ENCODE data around the gene IFNA1.
"Not testable (repeated sequence)": the region's sequence is repeated elsewhere in the genome, so short reads cannot be mapped to it uniquely, and the experiment has no call there.

IFNA1 gene
- 0 reads per million in 2 experiments for total RNA-seq

DNA sequence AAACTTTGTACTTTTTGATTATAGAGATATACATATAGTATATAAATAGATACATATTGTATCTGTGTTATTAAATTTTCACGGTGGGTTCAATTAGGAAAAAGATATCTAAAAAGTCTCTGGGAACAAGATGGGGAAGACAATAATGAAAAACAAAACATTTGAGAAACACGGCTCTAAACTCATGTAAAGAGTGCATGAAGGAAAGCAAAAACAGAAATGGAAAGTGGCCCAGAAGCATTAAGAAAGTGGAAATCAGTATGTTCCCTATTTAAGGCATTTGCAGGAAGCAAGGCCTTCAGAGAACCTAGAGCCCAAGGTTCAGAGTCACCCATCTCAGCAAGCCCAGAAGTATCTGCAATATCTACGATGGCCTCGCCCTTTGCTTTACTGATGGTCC lies at the start of gene IFNA1:
TSS of gene IFNA1 (plus strand) at position 301 of the 400 bp plus-strand sequence. CDS start at position 370, 69 bp downstream.
- DNase-seq (ENCODE audit: low read depth), result no peak

DNA sequence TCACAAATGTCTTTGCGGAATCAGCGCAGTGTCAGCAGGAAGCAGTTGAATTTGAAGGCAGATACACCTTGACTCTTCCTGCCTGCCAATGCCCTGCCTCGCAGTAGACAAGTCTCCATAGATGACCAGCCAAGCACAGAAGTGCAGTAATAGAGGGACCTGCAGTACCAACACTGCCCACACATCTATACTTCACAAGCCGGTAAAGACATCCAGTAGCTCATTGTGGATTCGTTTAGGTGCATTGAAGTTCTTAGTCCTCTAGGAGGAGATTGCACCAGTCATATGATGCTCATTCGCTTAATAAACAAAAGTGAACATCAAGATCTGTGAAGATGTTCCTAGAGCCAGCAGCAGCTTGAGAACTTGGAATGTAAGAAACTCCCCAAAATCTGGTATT lies 48.0 kb upstream of the IFNA1 start:
- DNase-seq (ENCODE audit: low read depth), result no peak

DNA sequence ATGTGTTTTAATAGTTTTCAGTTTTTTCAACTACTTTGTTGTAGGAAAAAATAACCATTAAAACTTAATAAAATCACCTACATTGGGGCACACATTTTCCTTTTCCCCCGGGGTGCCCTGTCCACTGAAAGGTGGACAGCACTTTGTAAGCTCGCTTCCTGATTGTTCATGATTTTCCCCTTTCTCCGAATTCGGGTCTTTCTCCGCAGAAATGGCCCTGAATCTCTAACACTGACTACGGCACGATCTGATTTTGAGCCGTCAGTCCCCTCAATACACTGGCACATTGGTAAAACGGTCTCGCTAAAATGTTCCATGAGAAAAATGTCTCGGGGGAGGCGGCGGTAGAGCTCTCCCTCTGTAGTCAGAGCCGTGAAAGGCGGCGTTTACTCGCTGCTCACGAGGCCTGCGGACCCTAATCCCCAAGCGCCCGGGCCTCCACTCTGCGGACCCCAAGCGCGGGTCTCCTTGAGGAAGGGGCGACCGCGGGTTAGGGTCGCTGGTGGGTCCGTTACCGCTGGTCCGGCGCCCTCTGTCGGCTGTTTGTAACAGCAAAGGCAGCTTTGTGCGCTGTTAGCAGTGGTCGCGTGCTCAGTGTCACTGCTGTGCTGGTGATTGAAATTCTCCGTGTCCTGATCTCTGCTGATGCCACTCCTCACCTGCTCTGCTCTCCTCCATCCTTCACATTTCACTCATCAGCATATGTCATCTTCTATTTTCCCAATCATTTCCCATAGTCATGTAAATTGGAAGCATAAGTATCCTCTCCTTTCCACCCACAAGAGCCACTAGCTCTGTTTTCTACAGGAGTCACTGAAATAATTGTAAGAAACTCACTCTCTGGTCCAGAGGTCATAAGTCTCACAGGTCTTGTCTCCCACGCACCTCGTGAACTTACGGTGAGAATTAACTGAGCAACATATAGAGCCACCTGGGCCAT lies 44.2 kb upstream of the IFNA1 start:
- peak; percentile 35 for DNase-seq (ENCODE audit: low read depth)

DNA sequence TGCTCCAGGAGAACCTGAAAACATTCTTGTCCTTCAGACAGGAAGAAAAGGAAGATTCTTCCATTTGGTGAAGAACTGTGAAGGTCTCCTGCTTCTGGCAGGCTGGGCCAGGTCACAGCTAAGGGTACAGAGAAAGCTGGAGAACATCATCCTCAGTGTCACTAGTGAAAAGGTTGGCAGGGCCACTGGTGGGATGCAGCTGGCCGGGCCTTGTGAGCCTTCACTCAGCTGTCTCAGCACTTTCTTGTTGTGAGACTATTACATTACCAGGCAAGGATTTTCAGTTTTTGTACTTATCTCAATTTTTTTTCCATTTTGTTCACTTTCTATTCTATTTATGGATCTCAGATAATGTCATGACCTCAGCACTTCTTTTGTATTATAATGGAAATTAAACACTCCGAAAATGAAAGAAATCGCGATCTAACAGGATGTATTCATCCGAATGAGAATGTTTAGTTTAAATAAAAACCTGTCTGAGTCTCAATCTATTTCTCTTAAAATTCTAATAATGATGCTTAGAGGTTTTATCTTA lies 41.2 kb upstream of the IFNA1 start:
- DNase-seq (ENCODE audit: low read depth), result no peak

DNA sequence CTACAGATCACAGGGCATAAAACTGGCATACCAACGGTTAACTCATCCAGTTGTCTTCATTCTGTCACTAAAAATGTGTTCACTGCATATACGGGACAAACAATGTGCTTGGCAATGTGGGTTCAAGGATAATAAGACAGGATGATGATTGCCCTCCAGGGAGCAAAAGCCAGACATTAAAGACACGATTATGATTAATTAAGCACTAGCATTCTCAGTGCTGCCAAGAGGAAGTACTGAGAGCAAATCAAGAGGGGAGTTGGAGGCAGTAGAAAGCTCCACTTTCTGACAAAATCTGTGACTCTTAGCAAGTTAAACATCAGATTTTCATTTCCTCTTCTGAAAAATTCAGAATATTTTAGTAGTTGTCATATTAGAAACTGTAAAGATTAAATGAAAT lies 40.3 kb upstream of the IFNA1 start:
- DNase-seq (ENCODE audit: low read depth), result no peak

DNA sequence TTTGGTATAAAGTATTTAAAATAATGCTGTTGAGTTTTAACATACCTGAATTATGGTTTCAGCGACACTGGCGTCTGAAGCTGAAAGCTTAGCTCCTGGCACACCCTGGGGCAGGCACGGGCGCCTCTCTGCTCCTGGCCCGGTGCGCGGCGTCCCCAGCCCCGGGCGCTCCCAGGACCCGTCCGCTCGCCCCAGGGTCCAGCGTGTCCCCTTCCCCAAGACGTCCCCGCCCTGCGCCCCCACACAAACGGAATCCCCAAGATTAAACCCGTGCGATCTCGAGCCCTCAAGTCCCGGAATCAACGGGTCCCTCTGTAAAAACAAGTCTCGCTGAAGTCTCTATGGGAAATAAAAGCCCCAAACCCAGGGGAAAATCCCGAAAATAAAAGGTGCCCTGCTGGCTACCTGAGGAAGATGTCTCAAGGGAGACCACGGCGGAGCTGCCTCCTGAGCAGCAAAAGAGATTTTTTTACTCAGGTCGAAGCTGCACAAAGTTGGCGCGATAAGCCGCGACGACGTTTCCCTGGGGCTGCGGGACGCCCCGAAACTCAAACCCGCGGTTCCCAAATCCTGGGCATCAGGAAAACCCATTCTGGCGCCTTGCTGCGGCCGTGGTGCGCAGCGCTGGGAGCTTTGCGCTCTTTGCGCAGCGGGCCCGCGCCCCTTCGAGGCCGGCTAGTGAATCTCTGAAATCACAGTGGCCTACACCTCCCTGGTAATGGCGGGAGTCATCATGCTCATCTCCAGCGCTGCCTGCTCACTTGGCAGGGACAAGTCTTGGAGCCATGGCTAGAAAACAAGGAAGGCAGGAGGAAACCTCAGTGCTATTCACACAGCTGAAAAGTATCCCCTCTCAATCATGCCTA lies 37.6 kb upstream of the IFNA1 start:
- DNase-seq (ENCODE audit: low read depth), result no peak

DNA sequence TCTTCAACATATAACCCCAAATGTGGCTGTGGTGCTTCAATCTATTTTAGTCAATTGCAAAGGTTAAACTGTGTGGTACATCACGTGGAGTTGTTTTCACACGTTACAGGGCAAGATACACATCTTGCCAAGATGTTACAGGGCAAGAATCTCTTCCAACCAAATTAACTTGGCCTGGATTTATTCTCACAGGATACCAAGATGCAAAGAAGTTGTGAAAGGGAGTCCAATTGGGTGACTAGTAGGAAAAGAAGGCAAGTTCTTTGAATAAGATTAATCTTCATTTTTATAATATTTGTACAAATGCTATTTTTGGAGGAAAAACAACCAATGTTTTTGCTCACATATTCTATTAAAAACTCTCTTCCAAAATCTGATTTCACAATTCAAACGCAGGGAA lies 36.1 kb upstream of the IFNA1 start:
- DNase-seq (ENCODE audit: low read depth), result no peak

DNA sequence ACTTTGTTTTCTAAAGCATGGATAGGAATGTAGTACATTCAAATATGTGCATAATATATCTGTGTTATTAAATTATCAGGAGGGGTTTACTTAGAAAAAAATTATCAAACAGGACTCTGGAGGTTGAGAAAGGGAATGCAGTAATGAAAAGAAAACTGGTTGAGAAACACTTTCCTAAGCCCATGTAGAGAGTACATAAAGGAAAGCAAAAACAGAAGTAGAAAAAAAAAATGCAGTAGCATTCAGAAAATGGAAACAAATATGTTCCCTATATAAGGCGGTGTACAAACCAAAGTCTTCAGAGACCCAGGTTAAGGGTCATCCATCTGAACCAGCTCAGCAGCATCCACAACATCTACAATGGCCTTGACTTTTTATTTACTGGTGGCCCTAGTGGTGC lies 31.4 kb upstream of the IFNA1 start, which contains the start of gene IFNA8:
TSS of gene IFNA8 (plus strand) at position 301 of the 400 bp plus-strand sequence. CDS start at position 361, 60 bp downstream.
- no peak for DNase-seq (ENCODE audit: low read depth)

DNA sequence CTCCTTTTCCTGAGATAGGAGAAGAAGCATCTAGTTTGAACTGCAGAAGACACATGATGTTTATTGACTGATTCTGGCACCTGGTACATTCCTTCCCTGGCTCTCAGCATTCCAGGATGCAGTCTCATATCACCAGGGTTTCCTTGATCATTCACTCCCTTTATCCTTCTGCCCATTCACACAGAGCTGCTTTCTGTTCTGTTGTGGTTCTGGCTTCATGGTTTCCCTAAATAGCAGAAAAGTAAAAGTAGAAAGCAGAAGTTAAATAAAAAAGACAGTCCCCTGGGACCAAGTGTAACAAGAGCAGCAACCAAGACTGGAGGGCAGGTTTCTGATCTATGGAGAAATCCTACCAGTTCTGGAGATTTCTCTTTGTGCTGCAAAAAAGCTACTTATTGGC lies 28.1 kb upstream of the IFNA1 start:
- DNase-seq (ENCODE audit: low read depth), result no peak

DNA sequence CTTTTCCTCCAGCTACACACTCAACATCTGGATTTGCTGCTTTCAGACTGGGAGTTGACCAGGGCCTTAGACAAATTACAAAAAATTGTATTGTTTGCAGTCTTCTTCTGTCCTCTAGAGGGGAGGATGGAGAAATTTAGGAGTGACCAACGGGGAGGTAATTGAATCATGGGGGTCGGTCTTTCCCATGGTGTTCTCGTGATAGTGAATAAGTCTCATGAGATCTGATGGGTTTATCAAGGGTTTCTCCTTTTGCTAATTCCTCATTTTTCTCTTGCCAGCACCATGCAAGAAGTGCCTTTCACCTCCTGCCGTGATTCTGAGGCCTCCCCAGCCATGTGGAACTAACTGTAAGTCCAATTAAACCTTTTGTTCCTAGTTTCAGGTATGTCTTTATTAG lies 27.1 kb upstream of the IFNA1 start:
- no peak for DNase-seq (ENCODE audit: low read depth)

DNA sequence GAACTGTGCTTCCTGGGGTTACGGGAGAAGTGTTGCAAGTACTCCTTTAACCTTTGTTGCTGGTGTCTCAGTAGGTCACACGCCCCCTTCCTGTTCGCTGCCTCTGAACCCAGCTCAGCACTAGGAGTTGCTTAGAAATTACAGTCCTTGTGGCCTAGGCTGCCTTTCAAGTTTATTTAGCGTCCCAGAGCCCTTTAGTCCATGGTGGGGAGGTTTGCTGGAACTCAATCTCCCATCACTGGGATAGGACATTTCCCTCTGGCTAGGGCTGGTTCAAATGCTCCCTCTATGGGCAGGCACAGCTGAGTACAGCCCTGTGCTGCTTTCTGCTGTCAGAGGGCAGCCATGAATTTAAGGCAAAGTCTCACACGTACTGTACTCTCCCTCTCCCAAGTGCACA lies 26.6 kb upstream of the IFNA1 start:
- DNase-seq (ENCODE audit: low read depth), result no peak

DNA sequence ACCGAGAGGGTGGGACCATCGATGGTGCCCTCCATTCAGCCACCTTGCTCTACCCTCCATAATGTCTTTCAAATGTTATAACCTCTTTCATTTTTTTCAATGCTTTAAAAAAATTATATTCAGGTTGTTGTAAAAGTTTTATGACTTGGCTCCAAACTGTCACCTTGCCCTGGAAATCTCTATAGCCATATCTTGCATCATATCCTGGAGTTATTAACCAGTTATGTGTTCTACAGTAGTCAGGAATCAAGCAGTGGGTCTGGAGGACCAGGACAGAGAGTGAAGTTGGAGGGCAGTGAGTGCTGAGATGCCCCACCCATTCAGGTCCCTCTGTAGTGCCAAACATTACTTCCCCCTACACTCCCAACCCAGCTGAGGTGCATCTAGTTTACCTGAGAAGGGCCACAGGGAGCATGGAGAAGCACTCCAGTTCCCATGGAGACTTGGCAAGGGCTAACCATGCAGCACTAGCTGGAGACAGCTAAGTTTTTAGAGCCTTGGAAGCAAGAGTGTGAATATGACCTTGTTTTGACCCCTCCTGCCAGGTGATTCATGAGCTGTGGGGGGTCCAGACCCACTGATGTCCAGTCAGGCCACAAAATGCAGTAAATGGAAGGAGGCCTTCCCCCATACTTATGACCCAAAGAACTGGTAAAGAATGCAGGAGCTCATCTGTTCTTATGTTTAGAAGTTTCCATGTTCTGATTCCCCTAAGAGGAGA lies 25.9 kb upstream of the IFNA1 start:
- no peak for DNase-seq (ENCODE audit: low read depth)

DNA sequence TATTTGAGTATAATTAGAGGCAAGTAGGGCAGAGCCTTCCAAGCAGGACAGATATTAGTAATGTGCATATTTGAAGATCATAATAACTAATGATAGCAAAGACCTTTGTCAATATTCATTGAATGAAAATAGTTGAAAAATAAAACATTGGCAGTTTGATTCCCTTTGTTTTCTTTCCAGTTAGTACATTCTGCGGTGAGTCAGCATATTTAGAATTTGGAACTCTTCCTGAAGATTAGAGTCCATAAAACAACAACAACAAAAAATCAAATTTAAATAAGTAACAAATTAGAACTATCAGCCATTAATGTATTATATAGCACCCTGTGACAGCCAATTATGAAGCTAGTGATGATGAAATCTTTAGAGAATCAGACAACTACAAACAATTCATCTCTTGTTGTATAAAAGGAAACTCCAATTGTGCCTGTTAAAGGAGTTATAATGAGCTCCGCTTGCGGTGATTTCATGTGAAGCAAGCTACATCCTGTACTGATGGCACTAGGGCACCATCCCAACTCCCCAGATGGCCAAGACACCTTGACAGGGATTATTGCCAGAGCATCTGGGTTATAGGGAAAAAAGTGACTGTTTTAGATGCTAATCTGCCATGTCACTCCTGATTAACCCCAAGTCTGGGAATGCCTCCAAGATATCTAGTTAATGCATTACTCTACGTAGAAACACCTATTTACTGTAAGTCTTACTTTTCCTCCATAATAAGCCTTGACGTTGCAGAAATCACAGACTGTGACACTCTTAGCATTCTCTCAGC lies 24.6 kb upstream of the IFNA1 start:
- DNase-seq (ENCODE audit: low read depth), result no peak

DNA sequence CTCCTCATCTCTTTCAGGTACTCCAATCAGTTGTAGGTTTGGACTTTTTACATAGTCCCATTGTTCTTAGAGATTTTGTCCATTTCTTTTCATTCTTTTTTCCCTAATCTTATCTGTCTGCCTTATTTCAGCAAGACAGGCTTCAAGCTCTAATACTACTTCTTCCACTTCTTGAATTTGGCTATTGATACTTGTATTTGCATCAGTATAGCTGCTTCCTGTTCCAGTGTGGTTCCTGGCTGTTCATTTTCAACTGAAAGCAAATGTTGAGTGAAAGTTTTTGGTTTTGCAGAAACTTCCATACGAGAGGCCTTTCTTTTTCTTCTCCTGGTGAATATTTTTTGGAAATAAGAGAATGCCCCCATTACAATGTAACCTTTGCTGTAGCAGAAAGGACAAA lies 12.0 kb upstream of the IFNA1 start:
- DNase-seq (ENCODE audit: low read depth), result no peak

DNA sequence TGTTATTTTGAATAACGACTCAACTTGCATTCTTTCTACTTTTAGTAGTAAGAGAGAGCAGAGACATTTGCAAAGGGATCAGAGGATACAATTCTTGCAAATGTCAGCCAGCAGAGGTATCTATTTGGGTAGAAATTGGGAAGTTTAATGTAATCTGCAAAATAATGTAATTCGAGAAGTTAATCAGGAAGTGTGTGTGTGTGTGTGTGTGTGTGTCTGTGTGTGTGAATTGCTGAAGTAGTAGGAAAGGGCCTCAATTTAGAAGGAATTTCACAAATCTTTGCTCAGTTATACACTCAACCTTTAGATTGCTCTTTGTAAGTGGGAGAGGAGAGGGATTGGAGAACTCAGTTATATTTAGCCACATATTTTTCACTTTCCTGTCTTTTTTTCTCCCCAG lies 11.0 kb upstream of the IFNA1 start:
- DNase-seq (ENCODE audit: low read depth), result no peak

DNA sequence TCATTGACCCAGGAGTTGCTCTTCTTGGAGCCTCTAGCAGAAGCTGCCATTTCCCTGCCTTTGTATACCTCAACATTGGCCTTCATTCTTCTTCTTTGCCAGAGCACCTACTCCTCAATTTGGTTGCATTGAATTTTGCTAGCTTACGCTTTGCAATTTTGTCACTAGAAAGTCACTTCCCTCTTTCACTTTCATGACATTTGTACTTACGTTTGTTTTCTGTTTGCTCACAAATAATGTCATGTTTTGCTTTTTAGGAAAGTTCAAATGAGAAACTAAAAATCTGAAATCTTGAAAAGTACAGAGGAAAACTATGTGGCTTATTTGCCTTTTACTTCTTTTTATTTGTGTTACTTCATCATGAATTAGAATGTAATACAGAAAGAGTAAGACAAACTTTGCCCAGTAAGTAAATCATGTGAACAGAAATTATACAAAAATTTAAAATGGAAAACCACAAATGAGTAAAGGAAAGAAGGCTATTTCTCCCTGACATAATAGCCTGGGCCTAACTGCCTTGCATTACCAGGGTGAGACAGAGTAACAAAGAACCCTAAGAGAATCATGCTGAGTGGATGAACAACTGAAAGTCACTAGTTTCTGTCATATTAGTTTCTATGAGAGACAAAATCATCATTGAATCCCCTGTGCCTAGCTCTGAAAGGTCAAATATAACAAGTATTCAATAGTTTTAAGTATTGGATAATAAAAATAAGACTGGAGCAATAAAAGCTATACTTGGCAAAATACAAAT lies 7.4 kb upstream of the IFNA1 start:
- DNase-seq (ENCODE audit: low read depth), result no peak

DNA sequence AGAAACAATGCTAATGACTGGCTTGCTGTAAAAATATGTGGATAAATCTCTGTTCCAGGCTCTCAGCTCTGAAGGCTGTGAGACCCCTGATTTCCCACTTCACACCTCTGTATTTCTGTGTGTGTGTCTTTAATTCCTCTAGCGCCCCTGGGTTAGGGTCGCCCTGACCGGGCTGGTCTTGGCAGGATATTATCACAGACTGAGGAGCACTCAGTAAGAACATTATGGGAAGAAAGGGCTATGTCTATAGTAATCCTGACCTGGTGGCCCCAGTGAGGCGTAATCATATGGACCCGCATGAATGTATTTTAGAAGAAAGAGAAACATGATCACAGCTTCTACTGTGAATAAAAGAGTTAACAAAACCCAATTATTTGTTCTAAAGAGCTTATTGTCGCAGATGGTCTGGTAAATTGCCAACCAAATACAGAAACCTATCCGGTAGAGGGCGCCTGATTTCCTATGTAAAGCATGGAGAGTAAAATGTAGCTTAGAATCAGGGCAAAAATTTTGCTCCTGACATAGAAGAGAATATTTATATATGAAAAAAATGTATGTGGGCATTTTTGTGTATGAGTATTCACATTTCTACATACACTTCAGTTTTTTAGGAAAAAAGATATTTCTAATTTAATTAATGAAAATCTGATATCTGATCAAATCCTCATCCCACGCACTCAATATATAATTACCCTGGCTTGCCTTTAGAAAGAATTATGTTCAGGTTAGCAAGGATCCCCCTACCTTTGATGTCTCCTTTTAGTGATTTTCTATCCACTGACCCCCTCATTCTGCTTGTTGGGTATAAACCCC lies 5.8 kb upstream of the IFNA1 start:
- DNase-seq (ENCODE audit: low read depth), result peak; percentile 14

DNA sequence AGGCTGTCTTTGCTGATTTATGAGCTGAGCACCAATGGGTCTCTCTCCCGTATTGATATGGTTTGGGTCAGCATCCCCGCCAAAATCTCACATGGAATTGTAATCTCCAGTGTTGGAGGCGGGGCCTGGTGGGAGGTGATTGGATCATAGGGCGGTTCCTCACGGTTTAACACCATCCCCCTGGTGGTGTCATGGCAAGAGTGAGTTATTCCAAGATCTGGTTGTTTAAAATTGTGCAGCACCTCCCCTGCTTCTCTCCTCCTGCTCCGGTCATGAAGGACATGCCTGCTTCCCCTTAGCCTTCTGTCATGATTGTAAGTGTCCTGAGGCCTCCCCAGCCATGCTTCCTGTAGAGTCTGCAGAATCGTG lies 5.2 kb upstream of the IFNA1 start:
- DNase-seq (ENCODE audit: low read depth), result not testable (repeated sequence)

DNA sequence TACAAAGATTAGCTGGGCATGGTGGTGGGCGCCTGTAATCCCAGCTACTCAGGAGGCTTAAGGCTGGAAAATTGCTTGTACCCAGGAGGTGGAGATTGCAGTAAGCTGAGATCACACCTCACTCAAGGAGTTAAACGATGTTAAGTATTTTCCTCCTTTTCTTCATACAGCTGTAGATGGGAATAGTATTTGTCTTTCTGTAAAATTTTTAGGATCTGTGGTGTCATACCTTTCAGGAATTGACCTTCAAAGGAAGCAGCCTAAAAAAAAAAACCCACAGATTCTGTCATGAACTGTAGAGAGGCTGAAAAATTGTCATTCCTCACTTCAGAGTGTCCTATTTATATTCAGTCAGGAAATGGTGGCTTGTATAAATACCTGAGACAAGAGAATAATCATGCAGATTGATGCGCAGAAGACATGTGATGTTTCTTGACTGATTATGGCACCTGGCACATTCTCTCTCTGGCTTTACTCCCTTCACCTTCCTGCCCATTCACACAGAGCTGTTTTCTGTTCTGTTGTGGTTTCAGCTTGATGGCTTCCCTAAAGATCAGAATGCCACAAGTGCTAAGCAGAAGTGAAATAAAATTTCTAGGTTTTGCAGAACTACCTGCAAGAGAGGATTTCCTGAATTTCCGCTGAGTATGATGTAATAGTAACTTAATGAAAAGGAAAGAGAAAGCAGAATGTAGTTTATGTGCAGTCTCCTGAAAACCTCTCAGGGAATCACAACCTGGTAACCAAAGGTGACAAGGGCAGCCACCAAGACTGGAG lies 3.8 kb downstream of the IFNA1 start:
- DNase-seq (ENCODE audit: low read depth), result no peak
